Left renal cortex interstitium (tissue), 4 donors: ENCODE measurements around the gene GPR176. TPM values are rescaled to one million over a fixed set of nuclear protein-coding genes. Genes with fewer than 3 reads are reported as not detected.
"Not testable (repeated sequence)": the region's sequence is repeated elsewhere in the genome, so short reads cannot be mapped to it uniquely, and the experiment has no call there.

Experiments used
- DNase-seq, 4 donors: peaks; one replicate each; pipeline ENCODE4 v3.0.0-alpha.2; 2013; ENCODE audit warnings: low read depth in 4 of 4, low spot score in 2 of 4, missing footprints in 1 of 4
- polyA plus RNA-seq, 4 donors: library from polyadenylated mRNA; unstranded; fragments of 120-200 nt; gene quantifications; one replicate each; pipeline ENCODE4 v1.2.1, GENCODE V29; 2013; ENCODE audit not compliant: insufficient read length in 4 of 4

Gene GPR176
- polyA plus RNA-seq, 4 donors, result 13.5 to 16.5 (median 14.1) TPM

- DNase-seq, result not testable (repeated sequence)
These were observed 27.0 kb downstream of the GPR176 start for GRCh38 chr15:39893051-39893450.

- DNase-seq, result no peak
These were observed 27.6 kb downstream of the GPR176 start for GRCh38 chr15:39892418-39892817.

GRCh38 chr15:39890621-39891020 is 29.4 kb downstream of the GPR176 start:
- no peak for DNase-seq

GRCh38 chr15:39889601-39890000 is 30.5 kb downstream of the GPR176 start:
- DNase-seq, result no peak

GRCh38 chr15:39888809-39889208 is 31.3 kb downstream of the GPR176 start:
- no peak for DNase-seq

- DNase-seq, result no peak
These were observed 31.8 kb downstream of the GPR176 start for GRCh38 chr15:39888243-39888642.

- no peak for DNase-seq
These were observed 32.2 kb downstream of the GPR176 start for GRCh38 chr15:39887832-39888231.

GRCh38 chr15:39887211-39887610 is 32.9 kb downstream of the GPR176 start:
- DNase-seq, result no peak

- no peak for DNase-seq
These were observed 33.6 kb downstream of the GPR176 start for GRCh38 chr15:39886418-39886817.

- DNase-seq, result no peak
These were observed 34.8 kb downstream of the GPR176 start for GRCh38 chr15:39885099-39885777.

- DNase-seq, result no peak
These were observed 35.7 kb downstream of the GPR176 start for GRCh38 chr15:39884351-39884750.

GRCh38 chr15:39882602-39883001 is 37.5 kb downstream of the GPR176 start:
- DNase-seq, result no peak

- DNase-seq, result no peak
These were observed 38.3 kb downstream of the GPR176 start for GRCh38 chr15:39881790-39882189.

GRCh38 chr15:39880718-39881387 is 39.2 kb downstream of the GPR176 start:
- DNase-seq, result no peak

GRCh38 chr15:39878406-39878785 is 41.7 kb downstream of the GPR176 start:
- DNase-seq, result no peak

- DNase-seq, result no peak
These were observed 45.0 kb downstream of the GPR176 start for GRCh38 chr15:39874890-39875549.

GRCh38 chr15:39873978-39874377 is 46.1 kb downstream of the GPR176 start:
- DNase-seq, result no peak

GRCh38 chr15:39870537-39870936 is 49.5 kb downstream of the GPR176 start:
- no peak for DNase-seq

- DNase-seq, result no peak
These were observed 50.1 kb downstream of the GPR176 start for GRCh38 chr15:39869858-39870515.

- no peak for DNase-seq
These were observed 50.8 kb downstream of the GPR176 start for GRCh38 chr15:39869254-39869653.

GRCh38 chr15:39868396-39868795 is 51.7 kb downstream of the GPR176 start:
- no peak for DNase-seq
